ENCODE data around the gene NDUFAF3. TPM values are rescaled to one million over a fixed set of nuclear protein-coding genes. Genes with fewer than 3 reads are reported as not detected.

The NDUFAF3 gene
- total RNA-seq, 1 experiment from 2014 or later: 133 TPM

GRCh38 chr3:49025005-49025792 lies 3.3 kb downstream of the NDUFAF3 start:
- BruUV-seq (replicated peaks): no TSS peak
- CTCF ChIA-PET: interaction anchor here (0.6 kb wide), 1 partner anchor 420 kb away, joined by 3 read pairs; no protein-coding TSS in a partner anchor
- peak overlapping the region; percentile 29 for H3K27ac Mint-ChIP-seq (ENCODE audit: unreplicated experiment)
- H3K9me3 Mint-ChIP-seq (ENCODE audit: low read depth, unreplicated experiment): no peaks in the 10 kb centered on the region
- no peak overlapping the region for H3K4me3 Mint-ChIP-seq (ENCODE audit: low read depth, unreplicated experiment)
- no peak for DNase-seq
- H3K4me1 Mint-ChIP-seq (ENCODE audit: low read depth, unreplicated experiment): peaks cover 28% of the 10 kb centered on the region
- no peaks in the 10 kb centered on the region for H3K27me3 Mint-ChIP-seq (ENCODE audit: unreplicated experiment)
- peaks cover 97% of the 10 kb centered on the region for H3K36me3 Mint-ChIP-seq (ENCODE audit: insufficient read depth, unreplicated experiment)
- no peak for TF ChIP-seq CTCF (IDR thresholded peaks at IDR 0.05; ENCODE audit: unreplicated experiment)
- intact Hi-C loops (cut with micrococcal nuclease; ENCODE audit: unreplicated experiment): no loop called here

- no peak for TF ChIP-seq CTCF (IDR thresholded peaks at IDR 0.05; ENCODE audit: unreplicated experiment)
- Mint-ChIP-seq H3K36me3 (ENCODE audit: insufficient read depth, unreplicated experiment) (peaks cover 97% of the 10 kb centered on the region), H3K9me3 (ENCODE audit: low read depth, unreplicated experiment) (no peaks in the 10 kb centered on the region), H3K27ac (ENCODE audit: unreplicated experiment) (peak overlapping the region; percentile 29), H3K27me3 (ENCODE audit: unreplicated experiment) (no peaks in the 10 kb centered on the region), H3K4me3 (ENCODE audit: low read depth, unreplicated experiment) (no peak overlapping the region), H3K4me1 (ENCODE audit: low read depth, unreplicated experiment) (peaks cover 28% of the 10 kb centered on the region)
- BruUV-seq (replicated peaks): no TSS peak
- CTCF ChIA-PET: interaction anchor here (0.6 kb wide), 1 partner anchor 419 kb away, joined by 3 read pairs; no protein-coding TSS in a partner anchor
- intact Hi-C loops (cut with micrococcal nuclease; ENCODE audit: unreplicated experiment): no loop called here
- no peak for DNase-seq
Measured at GRCh38 chr3:49025793-49026520, 4.0 kb downstream of the NDUFAF3 start.

GRCh38 chr3:49026536-49026935 lies 4.6 kb downstream of the NDUFAF3 start:
- no peak for DNase-seq
- Mint-ChIP-seq H3K27ac (ENCODE audit: unreplicated experiment) (no peak overlapping the region), H3K4me1 (ENCODE audit: low read depth, unreplicated experiment) (peaks cover 28% of the 10 kb centered on the region), H3K36me3 (ENCODE audit: insufficient read depth, unreplicated experiment) (peaks cover 95% of the 10 kb centered on the region), H3K4me3 (ENCODE audit: low read depth, unreplicated experiment) (no peak overlapping the region), H3K9me3 (ENCODE audit: low read depth, unreplicated experiment) (no peaks in the 10 kb centered on the region), H3K27me3 (ENCODE audit: unreplicated experiment) (no peaks in the 10 kb centered on the region)
- intact Hi-C loops (cut with micrococcal nuclease; ENCODE audit: unreplicated experiment): no loop called here
- CTCF ChIA-PET: no interaction called here
- BruUV-seq (replicated peaks): no TSS peak
- TF ChIP-seq CTCF (IDR thresholded peaks at IDR 0.05; ENCODE audit: unreplicated experiment): no peak

GRCh38 chr3:49027634-49028033 lies 5.7 kb downstream of the NDUFAF3 start:
- CTCF ChIA-PET: no interaction called here
- peak overlapping the region; percentile 99 for H3K4me3 Mint-ChIP-seq (ENCODE audit: low read depth, unreplicated experiment)
- H3K27ac Mint-ChIP-seq (ENCODE audit: unreplicated experiment): peak overlapping the region; percentile 99
- intact Hi-C loops (cut with micrococcal nuclease; ENCODE audit: unreplicated experiment): no loop called here
- no TSS peak for BruUV-seq (replicated peaks)
- no peaks in the 10 kb centered on the region for H3K9me3 Mint-ChIP-seq (ENCODE audit: low read depth, unreplicated experiment)
- no peak for DNase-seq
- peaks cover 28% of the 10 kb centered on the region for H3K4me1 Mint-ChIP-seq (ENCODE audit: low read depth, unreplicated experiment)
- TF ChIP-seq CTCF (IDR thresholded peaks at IDR 0.05; ENCODE audit: unreplicated experiment): no peak
- H3K27me3 Mint-ChIP-seq (ENCODE audit: unreplicated experiment): no peaks in the 10 kb centered on the region
- peaks cover 84% of the 10 kb centered on the region for H3K36me3 Mint-ChIP-seq (ENCODE audit: insufficient read depth, unreplicated experiment)
